H9 (cell line): Measurements from ENCODE around the gene RNF146. TPM values are rescaled to one million over a fixed set of nuclear protein-coding genes. Genes with fewer than 3 reads are reported as not detected.

ENCODE experiments used
- DNase-seq: peaks from one replicate; pipeline ENCODE4 v3.0.0-alpha.2; 2017
- H2AFZ ChIP-seq: one replicate; pipeline ENCODE4 v1.6.1; 2013; ENCODE audit warnings: mild to moderate bottlenecking, low read length, control low read depth, moderate library complexity
- H2AK5ac ChIP-seq: 2 replicates; pipeline ENCODE4 v1.6.1; 2013; ENCODE audit warnings: low read length, control low read depth, mixed read lengths; ENCODE audit not compliant: insufficient read length
- H2BK120ac ChIP-seq: one replicate; pipeline ENCODE4 v1.6.1; 2013; ENCODE audit warnings: low read depth, mild to moderate bottlenecking, low read length, control low read depth, inconsistent platforms; ENCODE audit not compliant: poor library complexity, severe bottlenecking
- H2BK12ac ChIP-seq: 2 replicates; pipeline ENCODE4 v1.6.1; 2013; ENCODE audit warnings: low read length, control low read depth, mixed read lengths, low read depth; ENCODE audit not compliant: insufficient read length
- H2BK15ac ChIP-seq: 2 replicates; pipeline ENCODE4 v1.6.1; 2013; ENCODE audit warnings: low read depth, low read length, control low read depth
- H2BK20ac ChIP-seq: one replicate; pipeline ENCODE4 v1.6.1; 2013; ENCODE audit warnings: low read depth, mild to moderate bottlenecking, low read length, control low read depth, inconsistent platforms; ENCODE audit not compliant: poor library complexity, severe bottlenecking
- H2BK5ac ChIP-seq: 2 replicates; pipeline ENCODE4 v1.6.1; 2013; ENCODE audit warnings: low read length, control low read depth, mixed read lengths; ENCODE audit not compliant: insufficient read length
- H3K14ac ChIP-seq: 2 replicates; pipeline ENCODE4 v1.6.1; 2013; ENCODE audit warnings: low read length, control low read depth; ENCODE audit not compliant: insufficient read depth
- H3K18ac ChIP-seq: 2 replicates; pipeline ENCODE4 v1.6.1; 2013; ENCODE audit warnings: low read depth, mild to moderate bottlenecking, mixed read lengths, low read length, control low read depth; ENCODE audit not compliant: insufficient read length
- H3K23ac ChIP-seq: 2 replicates; pipeline ENCODE4 v1.6.1; 2013; ENCODE audit warnings: low read length, control low read depth, mixed read lengths, low read depth; ENCODE audit not compliant: insufficient read length
- H3K23me2 ChIP-seq: 2 replicates; pipeline ENCODE4 v1.6.1; 2013; ENCODE audit warnings: low read depth, mild to moderate bottlenecking, mixed read lengths, low read length, control low read depth; ENCODE audit not compliant: insufficient read length, poor library complexity, severe bottlenecking
- H3K27ac ChIP-seq: 2 replicates; pipeline ENCODE4 v1.5.1; 2013; ENCODE audit warnings: low read length, control low read depth, mixed read lengths, low read depth; ENCODE audit not compliant: insufficient read length
- H3K27me3 ChIP-seq: 2 replicates; pipeline ENCODE4 v1.6.1; 2013; ENCODE audit warnings: low read length, control low read depth, inconsistent platforms; ENCODE audit not compliant: insufficient read depth
- H3K4ac ChIP-seq: 2 replicates; pipeline ENCODE4 v1.6.1; 2013; ENCODE audit warnings: low read depth, mild to moderate bottlenecking, control low read depth, inconsistent platforms, low read length, moderate library complexity
- H3K4me1 ChIP-seq: 2 replicates; pipeline ENCODE4 v1.6.1; 2013; ENCODE audit warnings: low read length, control low read depth, inconsistent platforms; ENCODE audit not compliant: insufficient read depth
- H3K4me2 ChIP-seq: 2 replicates; pipeline ENCODE4 v1.6.1; 2013; ENCODE audit warnings: low read length, control low read depth, mixed read lengths; ENCODE audit not compliant: insufficient read length, insufficient read depth
- H3K56ac ChIP-seq: 2 replicates; pipeline ENCODE4 v1.6.1; 2013; ENCODE audit warnings: low read depth, mild to moderate bottlenecking, mixed read lengths, low read length, control low read depth; ENCODE audit not compliant: insufficient read length
- H3K79me1 ChIP-seq: 2 replicates; pipeline ENCODE4 v1.6.1; 2013; ENCODE audit warnings: low read depth, mild to moderate bottlenecking, moderate library complexity, low read length, control low read depth, inconsistent platforms; ENCODE audit not compliant: insufficient read depth, poor library complexity, severe bottlenecking
- H3K79me2 ChIP-seq: 2 replicates; pipeline ENCODE4 v1.6.1; 2013; ENCODE audit warnings: low read length, control low read depth, inconsistent platforms; ENCODE audit not compliant: insufficient read depth
- H3K9ac ChIP-seq: 2 replicates; pipeline ENCODE4 v1.6.1; 2013; ENCODE audit warnings: low read length, control low read depth, mixed read lengths; ENCODE audit not compliant: insufficient read length; ENCODE audit errors: extremely low read depth
- H3K9me3 ChIP-seq: one replicate; pipeline ENCODE4 v1.6.1; 2013; ENCODE audit warnings: low read depth, low read length, inconsistent platforms; ENCODE audit not compliant: control insufficient read depth
- H3T11ph ChIP-seq: one replicate; pipeline ENCODE4 v1.6.1; 2013; ENCODE audit warnings: mild to moderate bottlenecking, low read length, control low read depth, inconsistent platforms
- H4K20me1 ChIP-seq: one replicate; pipeline ENCODE4 v1.6.1; 2013; ENCODE audit not compliant: control insufficient read depth, insufficient read length, insufficient read depth
- H4K5ac ChIP-seq: 2 replicates; pipeline ENCODE4 v1.6.1; 2013; ENCODE audit warnings: low read depth, mild to moderate bottlenecking, mixed read lengths, low read length, control low read depth; ENCODE audit not compliant: insufficient read length
- H4K8ac ChIP-seq: replicated peaks from 2 replicates; pipeline ENCODE4 v1.6.1; 2013; ENCODE audit warnings: low read length, control low read depth, mixed read lengths, low read depth; ENCODE audit not compliant: insufficient read length
- H4K91ac ChIP-seq: 2 replicates; pipeline ENCODE4 v1.6.1; 2013; ENCODE audit warnings: low read depth, mild to moderate bottlenecking, moderate library complexity, mixed read lengths, low read length, control low read depth; ENCODE audit not compliant: insufficient read length
- H3K27ac Mint-ChIP-seq, 3 experiments: 2 replicates in 2 of 3; 3 replicates in 1 of 3; pipeline ENCODE4 v1.8.0; 2020 to 2021; ENCODE audit warnings: mixed read lengths in 3 of 3, mild to moderate bottlenecking in 1 of 3, moderate library complexity in 1 of 3
- H3K27me3 Mint-ChIP-seq: 2 replicates; pipeline ENCODE4 v1.8.0; 2021; ENCODE audit warnings: low read depth, mild to moderate bottlenecking, moderate library complexity, mixed read lengths
- H3K36me3 Mint-ChIP-seq, 3 experiments: 2 replicates in 2 of 3; 3 replicates in 1 of 3; pipeline ENCODE4 v1.8.0; 2020 to 2021; ENCODE audit warnings: low read depth in 3 of 3, mixed read lengths in 3 of 3; ENCODE audit not compliant: insufficient read depth in 1 of 3
- H3K4me1 Mint-ChIP-seq, 2 experiments: 2 replicates each; pipeline ENCODE4 v1.8.0; 2020; ENCODE audit warnings: mixed read lengths in 2 of 2
- H3K4me3 Mint-ChIP-seq, 2 experiments: 2 replicates in 1 of 2; 3 replicates in 1 of 2; pipeline ENCODE4 v1.8.0; 2020 to 2021; ENCODE audit warnings: mild to moderate bottlenecking in 2 of 2, mixed read lengths in 2 of 2, moderate library complexity in 1 of 2
- H3K9me3 Mint-ChIP-seq, 2 experiments: 2 replicates in 1 of 2; 3 replicates in 1 of 2; pipeline ENCODE4 v1.8.0; 2020; ENCODE audit warnings: mild to moderate bottlenecking in 2 of 2, mixed read lengths in 2 of 2, moderate library complexity in 1 of 2
- CTCF ChIP-seq: fragments of 200-600 bp; sonication (generic); conservative IDR thresholded peaks from 3 replicates; pipeline ENCODE4 v1.8.0; 2021; ENCODE audit warnings: antibody characterized with exemption, mild to moderate bottlenecking
- whole genome bisulfite sequencing: extraction: QIAGEN DNeasy Blood & Tissue Kit; methylation state at CpG from one replicate; pipeline ENCODE4 v1.1.7; 2013; ENCODE audit warnings: missing lambda C conversion rate, low lambda C conversion rate, mixed read lengths; ENCODE audit not compliant: insufficient read length; ENCODE audit errors: extremely low coverage; 5-methylcytosine and 5-hydroxymethylcytosine counted together
- total RNA-seq: library from RNA; stranded (reverse); gene quantifications from 2 replicates; pipeline ENCODE4 v1.2.1, GENCODE V29; 2021

RNF146 gene
- total RNA-seq, 1 experiment from 2014 or later, result 20.4 TPM

- H2AK5ac ChIP-seq, result no peak overlapping the region
- H4K91ac ChIP-seq, result no peak overlapping the region
- TF ChIP-seq CTCF, result no peak
- H3K4ac ChIP-seq, result no peak overlapping the region
- H2BK120ac ChIP-seq, result no peak overlapping the region
- Mint-ChIP-seq H3K4me3 (no peak overlapping the region), H3K36me3 (peaks cover 7 to 17% (median 16%) of the 10 kb centered on the region in 3 experiments; a peak in 5 of 7 replicates), H3K9me3 (no peaks in the 10 kb centered on the region), H3K27me3 (no peaks in the 10 kb centered on the region), H3K4me1 (peaks cover 2 to 12% of the 10 kb centered on the region in 2 experiments), H3K27ac (no peak overlapping the region)
- no peak overlapping the region for H3K56ac ChIP-seq
- no peak overlapping the region for H3T11ph ChIP-seq
- no peak for DNase-seq
- H3K23ac ChIP-seq, result no peak overlapping the region
- H3K18ac ChIP-seq, result no peak overlapping the region
- no peak overlapping the region for H3K4me2 ChIP-seq
- H3K79me2 ChIP-seq, result peaks cover 10% of the 10 kb centered on the region; the same call in 1 of the 2 replicates
- no peak overlapping the region for H3K14ac ChIP-seq
- WGBS, result no CpG with 5 or more reads among the region's 3 CpGs
- H3K9ac ChIP-seq, result no peak overlapping the region
- H2AFZ ChIP-seq, result no peak overlapping the region
- H3K79me1 ChIP-seq, result peaks cover 3% of the 10 kb centered on the region
- H3K23me2 ChIP-seq, result no peaks in the 10 kb centered on the region
- H3K27ac ChIP-seq, result no peak overlapping the region
- no peak overlapping the region for H2BK5ac ChIP-seq
- H4K5ac ChIP-seq, result no peak overlapping the region
- no peaks in the 10 kb centered on the region for H3K4me1 ChIP-seq
- H3K27me3 ChIP-seq, result no peaks in the 10 kb centered on the region
- no peak overlapping the region for H2BK15ac ChIP-seq
- H4K8ac ChIP-seq, result no peak overlapping the region
- H2BK20ac ChIP-seq, result no peak overlapping the region
- no peaks in the 10 kb centered on the region for H4K20me1 ChIP-seq
- H2BK12ac ChIP-seq, result no peak overlapping the region
- H3K9me3 ChIP-seq, result no peaks in the 10 kb centered on the region
These were observed 11.5 kb downstream of the RNF146 start for GRCh38 chr6:127277878-127278843.
